KMS-11 (cell line): ENCODE measurements around the gene PIP4K2A.

Experiments used
- H2AFZ ChIP-seq: fragments of 200-600 bp; sonication (generic); 2 replicates; pipeline ENCODE4 v1.6.1; 2016; ENCODE audit warnings: antibody characterized with exemption, mixed run types, low read depth
- H3K27ac ChIP-seq: fragments of 200-600 bp; sonication (generic); 2 replicates; pipeline ENCODE4 v1.6.1; 2016; ENCODE audit warnings: mild to moderate bottlenecking, mixed run types
- H3K27me3 ChIP-seq: fragments of 200-600 bp; sonication (generic); 2 replicates; pipeline ENCODE4 v1.6.1; 2017; ENCODE audit warnings: mild to moderate bottlenecking, low read depth, mixed run types, moderate library complexity; ENCODE audit not compliant: insufficient read depth
- H3K36me3 ChIP-seq: fragments of 200-600 bp; sonication (generic); 2 replicates; pipeline ENCODE4 v1.6.1; 2017; ENCODE audit warnings: mild to moderate bottlenecking, mixed run types; ENCODE audit not compliant: insufficient read depth
- H3K4me1 ChIP-seq: fragments of 200-600 bp; sonication (generic); 2 replicates; pipeline ENCODE4 v1.6.1; 2016; ENCODE audit warnings: mild to moderate bottlenecking, low read depth, mixed run types; ENCODE audit not compliant: poor library complexity, severe bottlenecking
- H3K4me2 ChIP-seq: fragments of 200-600 bp; sonication (generic); 2 replicates; pipeline ENCODE4 v1.7.0; 2016; ENCODE audit warnings: mild to moderate bottlenecking, mixed run types
- H3K4me3 ChIP-seq: fragments of 200-600 bp; sonication (generic); IDR thresholded peaks from 2 replicates; pipeline ENCODE4 v1.6.1; 2017; ENCODE audit warnings: low read depth, low read length, mixed read lengths; ENCODE audit not compliant: insufficient read depth
- H3K79me2 ChIP-seq: fragments of 200-600 bp; sonication (generic); 2 replicates; pipeline ENCODE4 v1.6.1; 2016; ENCODE audit warnings: low read depth, mixed run types; ENCODE audit not compliant: insufficient read depth
- H3K9ac ChIP-seq: fragments of 200-600 bp; sonication (generic); 2 replicates; pipeline ENCODE4 v1.6.1; 2016; ENCODE audit warnings: mild to moderate bottlenecking, mixed run types
- H4K20me1 ChIP-seq: fragments of 200-600 bp; sonication (generic); 2 replicates; pipeline ENCODE4 v1.6.1; 2016; ENCODE audit warnings: mild to moderate bottlenecking, mixed run types; ENCODE audit not compliant: insufficient read depth
- TF ChIP-seq, protein P1 (sequence below): fragments of 200-600 bp; sonication (generic); conservative IDR thresholded peaks from 2 replicates; pipeline ENCODE4 v1.6.1; 2017; ENCODE audit warnings: low read depth, mild to moderate bottlenecking, antibody characterized with exemption, low read length, moderate library complexity, mixed read lengths

Gene PIP4K2A

DNA sequence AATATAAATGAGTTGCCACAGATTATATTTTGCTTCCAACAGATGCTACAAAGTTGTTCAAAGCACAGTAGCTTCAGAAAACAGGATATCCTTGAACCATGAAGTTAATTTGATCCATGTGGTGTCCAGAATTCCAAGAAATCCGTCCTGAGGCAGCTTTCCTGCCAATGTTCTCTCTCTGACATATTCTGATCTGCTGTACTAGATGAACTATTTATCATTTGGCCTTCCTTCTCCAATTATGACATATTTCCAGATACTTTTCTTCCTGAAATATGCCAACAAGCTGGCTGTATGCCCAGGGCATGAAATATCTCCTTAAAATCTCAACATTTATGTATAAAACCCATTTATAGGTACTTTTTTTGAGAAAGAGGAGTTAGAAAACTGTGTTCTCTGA, 227.9 kb downstream of the PIP4K2A start:
- TF ChIP-seq, protein P1, sequence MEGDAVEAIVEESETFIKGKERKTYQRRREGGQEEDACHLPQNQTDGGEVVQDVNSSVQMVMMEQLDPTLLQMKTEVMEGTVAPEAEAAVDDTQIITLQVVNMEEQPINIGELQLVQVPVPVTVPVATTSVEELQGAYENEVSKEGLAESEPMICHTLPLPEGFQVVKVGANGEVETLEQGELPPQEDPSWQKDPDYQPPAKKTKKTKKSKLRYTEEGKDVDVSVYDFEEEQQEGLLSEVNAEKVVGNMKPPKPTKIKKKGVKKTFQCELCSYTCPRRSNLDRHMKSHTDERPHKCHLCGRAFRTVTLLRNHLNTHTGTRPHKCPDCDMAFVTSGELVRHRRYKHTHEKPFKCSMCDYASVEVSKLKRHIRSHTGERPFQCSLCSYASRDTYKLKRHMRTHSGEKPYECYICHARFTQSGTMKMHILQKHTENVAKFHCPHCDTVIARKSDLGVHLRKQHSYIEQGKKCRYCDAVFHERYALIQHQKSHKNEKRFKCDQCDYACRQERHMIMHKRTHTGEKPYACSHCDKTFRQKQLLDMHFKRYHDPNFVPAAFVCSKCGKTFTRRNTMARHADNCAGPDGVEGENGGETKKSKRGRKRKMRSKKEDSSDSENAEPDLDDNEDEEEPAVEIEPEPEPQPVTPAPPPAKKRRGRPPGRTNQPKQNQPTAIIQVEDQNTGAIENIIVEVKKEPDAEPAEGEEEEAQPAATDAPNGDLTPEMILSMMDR, result no peak
- H3K36me3 ChIP-seq, result no peaks in the 10 kb centered on the region
- H3K79me2 ChIP-seq, result no peaks in the 10 kb centered on the region
- H2AFZ ChIP-seq, result no peak overlapping the region
- H3K27ac ChIP-seq, result no peak overlapping the region
- no peak overlapping the region for H3K9ac ChIP-seq
- H3K27me3 ChIP-seq, result no peaks in the 10 kb centered on the region
- no peak overlapping the region for H3K4me3 ChIP-seq
- no peaks in the 10 kb centered on the region for H4K20me1 ChIP-seq
- no peak overlapping the region for H3K4me2 ChIP-seq
- peaks cover 26% of the 10 kb centered on the region for H3K4me1 ChIP-seq
